Measurements from ENCODE around the gene GRM1.

The GRM1 gene

GRCh38 chr6:146028851-146029572 is at the start of gene GRM1:
TSS of gene GRM1 (plus strand) at chr6:146029062. CDS start at chr6:146029518, 456 bp downstream.
- peaks cover 20 to 33% (median 29%) of the 10 kb centered on the region in 5 donors for H3K27me3 ChIP-seq (ENCODE audit: control insufficient read depth in 5 of 5, insufficient read depth in 4 of 5, low read length in 5 of 5)
- no peaks in the 10 kb centered on the region for H3K9me3 ChIP-seq (ENCODE audit: control insufficient read depth in 5 of 5, low read length in 5 of 5)
- peak within 1 kb of the TSS; percentile 32 to 58 (median 50) for H3K4me3 ChIP-seq (ENCODE audit: low read depth in 1 of 5, low read length in 5 of 5)
- no peak within 1 kb of the TSS for H3K27ac ChIP-seq (ENCODE audit: low read depth, low read length)
- peaks cover 0 to 4% (median 4%) of the 10 kb centered on the region in 5 donors for H3K4me1 ChIP-seq (ENCODE audit: control insufficient read depth in 5 of 5, insufficient read depth in 5 of 5, low read length in 5 of 5)
- H3K36me3 ChIP-seq (ENCODE audit: control insufficient read depth in 5 of 5, insufficient read depth in 5 of 5, low read length in 5 of 5) = no peaks in the 10 kb centered on the region
- H3K9ac ChIP-seq (ENCODE audit: low read length in 5 of 5) = no peak within 1 kb of the TSS

GRCh38 chr6:146009338-146009737 is 19.5 kb upstream of the GRM1 start:
- Histone ChIP-seq H3K27me3 (ENCODE audit: control insufficient read depth in 5 of 5, insufficient read depth in 4 of 5, low read length in 5 of 5) (no peaks in the 10 kb centered on the region), H3K27ac (ENCODE audit: low read depth, low read length) (no peak overlapping the region), H3K9ac (ENCODE audit: low read length in 5 of 5) (no peak overlapping the region), H3K36me3 (ENCODE audit: control insufficient read depth in 5 of 5, insufficient read depth in 5 of 5, low read length in 5 of 5) (no peaks in the 10 kb centered on the region), H3K4me3 (ENCODE audit: low read depth in 1 of 5, low read length in 5 of 5) (no peak overlapping the region), H3K4me1 (ENCODE audit: control insufficient read depth in 5 of 5, insufficient read depth in 5 of 5, low read length in 5 of 5) (no peaks in the 10 kb centered on the region), H3K9me3 (ENCODE audit: control insufficient read depth in 5 of 5, low read length in 5 of 5) (peaks cover 4 to 13% (median 6%) of the 10 kb centered on the region in 5 donors)

GRCh38 chr6:146014233-146014632 is 14.6 kb upstream of the GRM1 start:
- Histone ChIP-seq H3K27ac (ENCODE audit: low read depth, low read length) (no peak overlapping the region), H3K27me3 (ENCODE audit: control insufficient read depth in 5 of 5, insufficient read depth in 4 of 5, low read length in 5 of 5) (no peaks in the 10 kb centered on the region), H3K36me3 (ENCODE audit: control insufficient read depth in 5 of 5, insufficient read depth in 5 of 5, low read length in 5 of 5) (no peaks in the 10 kb centered on the region), H3K9ac (ENCODE audit: low read length in 5 of 5) (no peak overlapping the region), H3K4me1 (ENCODE audit: control insufficient read depth in 5 of 5, insufficient read depth in 5 of 5, low read length in 5 of 5) (no peaks in the 10 kb centered on the region), H3K9me3 (ENCODE audit: control insufficient read depth in 5 of 5, low read length in 5 of 5) (peaks cover 4 to 12% (median 4%) of the 10 kb centered on the region in 5 donors), H3K4me3 (ENCODE audit: low read depth in 1 of 5, low read length in 5 of 5) (no peak overlapping the region)

GRCh38 chr6:146017672-146018071 is 11.2 kb upstream of the GRM1 start:
- H3K9ac ChIP-seq (ENCODE audit: low read length in 5 of 5) = no peak overlapping the region
- H3K9me3 ChIP-seq (ENCODE audit: control insufficient read depth in 5 of 5, low read length in 5 of 5) = no peaks in the 10 kb centered on the region
- no peak overlapping the region for H3K27ac ChIP-seq (ENCODE audit: low read depth, low read length)
- H3K4me3 ChIP-seq (ENCODE audit: low read depth in 1 of 5, low read length in 5 of 5) = no peak overlapping the region
- H3K27me3 ChIP-seq (ENCODE audit: control insufficient read depth in 5 of 5, insufficient read depth in 4 of 5, low read length in 5 of 5) = no peaks in the 10 kb centered on the region
- H3K36me3 ChIP-seq (ENCODE audit: control insufficient read depth in 5 of 5, insufficient read depth in 5 of 5, low read length in 5 of 5) = no peaks in the 10 kb centered on the region
- no peaks in the 10 kb centered on the region for H3K4me1 ChIP-seq (ENCODE audit: control insufficient read depth in 5 of 5, insufficient read depth in 5 of 5, low read length in 5 of 5)

DNA sequence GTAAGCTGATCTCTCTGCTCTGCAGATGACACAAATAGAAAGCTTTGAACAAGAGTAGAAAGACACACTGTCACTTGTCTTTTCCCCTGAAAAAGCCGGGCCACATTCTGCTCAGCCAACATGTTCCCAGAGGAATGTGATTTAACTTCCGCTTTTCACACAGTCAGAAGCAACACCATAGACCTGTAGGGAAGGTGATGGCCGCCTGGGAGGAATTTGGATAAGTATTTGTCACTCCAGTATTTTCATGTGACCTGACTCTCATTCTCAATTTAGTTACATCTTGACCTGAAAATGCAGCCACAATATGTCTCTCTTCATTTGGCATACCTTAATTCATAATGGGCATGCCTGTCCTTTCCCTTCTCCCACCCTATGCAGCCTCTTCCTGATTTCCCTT is 2.0 kb upstream of the GRM1 start:
- Histone ChIP-seq H3K27ac (ENCODE audit: low read depth, low read length) (no peak overlapping the region), H3K27me3 (ENCODE audit: control insufficient read depth in 5 of 5, insufficient read depth in 4 of 5, low read length in 5 of 5) (peaks cover 20 to 33% (median 29%) of the 10 kb centered on the region in 5 donors), H3K36me3 (ENCODE audit: control insufficient read depth in 5 of 5, insufficient read depth in 5 of 5, low read length in 5 of 5) (no peaks in the 10 kb centered on the region), H3K4me1 (ENCODE audit: control insufficient read depth in 5 of 5, insufficient read depth in 5 of 5, low read length in 5 of 5) (peaks cover 0 to 4% (median 4%) of the 10 kb centered on the region in 5 donors), H3K9me3 (ENCODE audit: control insufficient read depth in 5 of 5, low read length in 5 of 5) (no peaks in the 10 kb centered on the region), H3K4me3 (ENCODE audit: low read depth in 1 of 5, low read length in 5 of 5) (no peak overlapping the region), H3K9ac (ENCODE audit: low read length in 5 of 5) (no peak overlapping the region)

DNA sequence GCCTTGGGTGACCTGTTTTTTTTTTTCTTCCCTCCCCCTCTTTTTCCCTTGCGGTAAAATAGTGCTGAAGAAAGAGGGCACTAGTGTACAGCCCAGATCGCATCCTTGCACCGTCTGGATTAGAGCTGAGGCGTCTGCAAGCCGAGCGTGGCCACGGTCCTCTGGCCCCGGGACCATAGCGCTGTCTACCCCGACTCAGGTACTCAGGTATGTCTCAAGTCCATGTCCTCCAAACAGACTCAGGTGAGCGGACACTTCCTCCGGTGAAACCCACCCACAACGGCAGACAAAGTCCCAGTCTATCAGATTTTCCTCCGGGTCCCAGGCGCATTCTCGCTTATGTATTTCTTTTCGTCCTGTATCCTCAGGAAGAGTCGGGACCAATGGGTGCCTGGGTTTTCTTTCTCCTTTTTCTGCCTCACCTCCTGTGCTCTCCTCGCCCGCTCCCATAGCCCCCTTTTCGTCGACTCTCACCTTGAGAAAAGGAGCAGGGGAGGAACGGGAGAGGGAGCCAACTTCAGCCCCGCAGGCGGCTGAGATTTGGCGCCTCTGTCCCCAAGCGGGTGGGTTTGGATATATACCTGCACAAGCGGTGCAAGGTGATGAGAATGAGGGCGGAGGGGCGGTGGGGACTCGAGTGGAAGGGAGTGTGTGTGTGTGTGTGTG is 1.1 kb upstream of the GRM1 start:
- Histone ChIP-seq H3K27me3 (ENCODE audit: control insufficient read depth in 5 of 5, insufficient read depth in 4 of 5, low read length in 5 of 5) (peaks cover 20 to 33% (median 29%) of the 10 kb centered on the region in 5 donors), H3K4me1 (ENCODE audit: control insufficient read depth in 5 of 5, insufficient read depth in 5 of 5, low read length in 5 of 5) (peaks cover 0 to 4% (median 4%) of the 10 kb centered on the region in 5 donors), H3K9ac (ENCODE audit: low read length in 5 of 5) (no peak overlapping the region), H3K4me3 (ENCODE audit: low read depth in 1 of 5, low read length in 5 of 5) (no peak overlapping the region), H3K36me3 (ENCODE audit: control insufficient read depth in 5 of 5, insufficient read depth in 5 of 5, low read length in 5 of 5) (no peaks in the 10 kb centered on the region), H3K27ac (ENCODE audit: low read depth, low read length) (no peak overlapping the region), H3K9me3 (ENCODE audit: control insufficient read depth in 5 of 5, low read length in 5 of 5) (no peaks in the 10 kb centered on the region)

- Histone ChIP-seq H3K36me3 (ENCODE audit: control insufficient read depth in 5 of 5, insufficient read depth in 5 of 5, low read length in 5 of 5) (no peaks in the 10 kb centered on the region), H3K27ac (ENCODE audit: low read depth, low read length) (no peak overlapping the region), H3K4me1 (ENCODE audit: control insufficient read depth in 5 of 5, insufficient read depth in 5 of 5, low read length in 5 of 5) (peaks cover 0 to 4% (median 4%) of the 10 kb centered on the region in 5 donors), H3K9ac (ENCODE audit: low read length in 5 of 5) (no peak overlapping the region), H3K9me3 (ENCODE audit: control insufficient read depth in 5 of 5, low read length in 5 of 5) (no peaks in the 10 kb centered on the region), H3K4me3 (ENCODE audit: low read depth in 1 of 5, low read length in 5 of 5) (peak overlapping the region; percentile 32 to 58 (median 50)), H3K27me3 (ENCODE audit: control insufficient read depth in 5 of 5, insufficient read depth in 4 of 5, low read length in 5 of 5) (peaks cover 20 to 33% (median 29%) of the 10 kb centered on the region in 5 donors)
These were observed 538 bp upstream of the GRM1 start for GRCh38 chr6:146028252-146028795.

DNA sequence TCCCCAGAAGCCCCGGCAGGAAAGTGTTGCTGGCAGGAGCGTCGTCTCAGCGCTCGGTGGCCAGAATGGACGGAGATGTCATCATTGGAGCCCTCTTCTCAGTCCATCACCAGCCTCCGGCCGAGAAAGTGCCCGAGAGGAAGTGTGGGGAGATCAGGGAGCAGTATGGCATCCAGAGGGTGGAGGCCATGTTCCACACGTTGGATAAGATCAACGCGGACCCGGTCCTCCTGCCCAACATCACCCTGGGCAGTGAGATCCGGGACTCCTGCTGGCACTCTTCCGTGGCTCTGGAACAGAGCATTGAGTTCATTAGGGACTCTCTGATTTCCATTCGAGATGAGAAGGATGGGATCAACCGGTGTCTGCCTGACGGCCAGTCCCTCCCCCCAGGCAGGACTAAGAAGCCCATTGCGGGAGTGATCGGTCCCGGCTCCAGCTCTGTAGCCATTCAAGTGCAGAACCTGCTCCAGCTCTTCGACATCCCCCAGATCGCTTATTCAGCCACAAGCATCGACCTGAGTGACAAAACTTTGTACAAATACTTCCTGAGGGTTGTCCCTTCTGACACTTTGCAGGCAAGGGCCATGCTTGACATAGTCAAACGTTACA is 817 bp downstream of the GRM1 start:
- H3K9ac ChIP-seq (ENCODE audit: low read length in 5 of 5) = no peak overlapping the region
- H3K4me1 ChIP-seq (ENCODE audit: control insufficient read depth in 5 of 5, insufficient read depth in 5 of 5, low read length in 5 of 5) = peaks cover 0 to 4% (median 4%) of the 10 kb centered on the region in 5 donors
- no peaks in the 10 kb centered on the region for H3K36me3 ChIP-seq (ENCODE audit: control insufficient read depth in 5 of 5, insufficient read depth in 5 of 5, low read length in 5 of 5)
- H3K27me3 ChIP-seq (ENCODE audit: control insufficient read depth in 5 of 5, insufficient read depth in 4 of 5, low read length in 5 of 5) = peaks cover 20 to 33% (median 29%) of the 10 kb centered on the region in 5 donors
- no peaks in the 10 kb centered on the region for H3K9me3 ChIP-seq (ENCODE audit: control insufficient read depth in 5 of 5, low read length in 5 of 5)
- H3K4me3 ChIP-seq (ENCODE audit: low read depth in 1 of 5, low read length in 5 of 5) = no peak overlapping the region
- H3K27ac ChIP-seq (ENCODE audit: low read depth, low read length) = no peak overlapping the region

DNA sequence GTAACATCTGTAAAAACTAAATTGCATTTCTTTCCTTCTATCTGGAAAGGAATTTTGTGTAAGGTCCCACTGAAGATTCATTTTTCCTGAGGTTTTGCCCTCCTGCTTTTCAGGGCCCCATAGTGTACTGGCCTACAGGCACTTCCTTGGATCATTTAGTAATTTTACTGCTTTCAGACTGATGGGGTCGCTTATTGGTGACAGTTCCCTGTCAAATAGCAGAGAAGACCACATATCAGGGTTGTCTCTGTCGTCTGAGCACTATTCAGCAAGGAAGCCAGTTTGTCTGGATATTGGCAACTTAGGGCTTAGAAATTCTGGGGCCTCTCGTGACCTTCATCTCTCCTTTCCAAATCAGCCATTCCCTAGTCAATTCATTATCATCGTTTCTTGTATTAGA is 3.5 kb downstream of the GRM1 start:
- H3K9ac ChIP-seq (ENCODE audit: low read length in 5 of 5) = no peak overlapping the region
- no peaks in the 10 kb centered on the region for H3K36me3 ChIP-seq (ENCODE audit: control insufficient read depth in 5 of 5, insufficient read depth in 5 of 5, low read length in 5 of 5)
- H3K9me3 ChIP-seq (ENCODE audit: control insufficient read depth in 5 of 5, low read length in 5 of 5) = no peaks in the 10 kb centered on the region
- no peak overlapping the region for H3K27ac ChIP-seq (ENCODE audit: low read depth, low read length)
- peaks cover 19 to 28% (median 21%) of the 10 kb centered on the region in 5 donors for H3K27me3 ChIP-seq (ENCODE audit: control insufficient read depth in 5 of 5, insufficient read depth in 4 of 5, low read length in 5 of 5)
- H3K4me1 ChIP-seq (ENCODE audit: control insufficient read depth in 5 of 5, insufficient read depth in 5 of 5, low read length in 5 of 5) = peaks cover 0 to 4% (median 4%) of the 10 kb centered on the region in 5 donors
- H3K4me3 ChIP-seq (ENCODE audit: low read depth in 1 of 5, low read length in 5 of 5) = no peak overlapping the region

DNA sequence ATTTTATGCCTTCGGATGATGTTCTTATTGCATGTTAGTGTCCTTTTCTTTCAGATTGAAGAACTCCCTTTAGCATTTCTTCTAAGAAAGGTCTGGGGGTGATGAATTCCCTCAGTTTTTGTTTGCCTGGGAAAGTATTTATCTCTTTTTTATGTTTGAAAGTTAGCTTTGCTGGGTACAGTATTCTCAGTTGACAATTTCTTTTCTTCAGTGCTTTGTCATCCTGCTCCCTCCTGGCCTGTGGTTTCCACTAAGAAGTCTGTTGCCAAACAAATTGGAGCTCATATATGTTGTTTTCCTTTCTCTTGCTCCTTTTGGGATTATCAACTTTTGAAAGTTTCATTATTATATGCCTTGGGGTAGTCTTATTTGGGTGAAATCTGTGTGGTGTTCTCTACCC is 11.5 kb downstream of the GRM1 start:
- no peaks in the 10 kb centered on the region for H3K4me1 ChIP-seq (ENCODE audit: control insufficient read depth in 5 of 5, insufficient read depth in 5 of 5, low read length in 5 of 5)
- H3K9me3 ChIP-seq (ENCODE audit: control insufficient read depth in 5 of 5, low read length in 5 of 5) = peaks cover 0 to 25% (median 16%) of the 10 kb centered on the region in 5 donors
- no peak overlapping the region for H3K27ac ChIP-seq (ENCODE audit: low read depth, low read length)
- H3K9ac ChIP-seq (ENCODE audit: low read length in 5 of 5) = no peak overlapping the region
- H3K36me3 ChIP-seq (ENCODE audit: control insufficient read depth in 5 of 5, insufficient read depth in 5 of 5, low read length in 5 of 5) = no peaks in the 10 kb centered on the region
- no peak overlapping the region for H3K4me3 ChIP-seq (ENCODE audit: low read depth in 1 of 5, low read length in 5 of 5)
- H3K27me3 ChIP-seq (ENCODE audit: control insufficient read depth in 5 of 5, insufficient read depth in 4 of 5, low read length in 5 of 5) = no peaks in the 10 kb centered on the region
